Peyer's patch (tissue), 4 donors: Measurements from ENCODE around the gene DNAJC10. TPM values are rescaled to one million over a fixed set of nuclear protein-coding genes. Genes with fewer than 3 reads are reported as not detected.
"Not testable (repeated sequence)": the region's sequence is repeated elsewhere in the genome, so short reads cannot be mapped to it uniquely, and the experiment has no call there.

Source experiments
- DNase-seq, 3 donors: peaks; one replicate each; pipeline ENCODE4 v3.0.0-alpha.2; 2017 to 2019
- H3K27ac ChIP-seq, 4 donors: fragments of 200-600 bp; sonication (generic); one replicate each; pipeline ENCODE4 v1.5.1; 2016 to 2019
- H3K27me3 ChIP-seq, 2 donors: fragments of 200-600 bp; sonication (generic); one replicate each; pipeline ENCODE4 v1.5.1; 2019
- H3K36me3 ChIP-seq, 3 donors: fragments of 200-600 bp; sonication (generic); one replicate each; pipeline ENCODE4 v1.5.1; 2016 to 2019
- H3K4me1 ChIP-seq, 4 donors: fragments of 200-600 bp; sonication (generic); one replicate each; pipeline ENCODE4 v1.5.1; 2016 to 2019
- H3K4me3 ChIP-seq, 4 donors: fragments of 200-600 bp; sonication (generic); 1 replicate in 3 of 4; 2 replicates in 1 of 4; pipeline ENCODE4 v1.5.1; 2016 to 2019; ENCODE audit warnings: mild to moderate bottlenecking in 1 of 4
- H3K9me3 ChIP-seq, 4 donors: fragments of 200-600 bp; sonication (generic); one replicate each; pipeline ENCODE4 v1.5.1; 2016 to 2019; ENCODE audit warnings: mild to moderate bottlenecking in 1 of 4
- CTCF ChIP-seq, 6 experiments: fragments of 450-650 bp in 4 of 6; fragments of 200-600 bp in 2 of 6; sonication (generic) in 1 of 6; IDR thresholded peaks; one replicate each; pipeline ENCODE4 v1.5.1; 2017 to 2019; ENCODE audit warnings: antibody characterized with exemption in 6 of 6, mild to moderate bottlenecking in 3 of 6, moderate library complexity in 1 of 6
- POLR2A ChIP-seq, 2 donors: fragments of 450-650 bp; IDR thresholded peaks; one replicate each; pipeline ENCODE4 v1.5.1; 2017; ENCODE audit warnings: antibody characterized with exemption in 2 of 2, mild to moderate bottlenecking in 2 of 2, moderate library complexity in 2 of 2
- total RNA-seq, 4 donors: library from RNA; depleted of rRNA; stranded (reverse); fragments of >200 nt; gene quantifications; one replicate each; pipeline ENCODE4 v1.1.0, GENCODE V29; 2016

Gene DNAJC10
- total RNA-seq, 4 donors from 2014 or later, result 22.9 to 58.6 (median 33.4) TPM

- H3K4me1 ChIP-seq, result no peaks in the 10 kb centered on the region
- TF ChIP-seq POLR2A (IDR thresholded peaks at IDR 0.05) (no peak), CTCF (IDR thresholded peaks at IDR 0.05) (no peak)
- DNase-seq, result no peak
- H3K9me3 ChIP-seq, result no peaks in the 10 kb centered on the region
- H3K4me3 ChIP-seq, result no peak overlapping the region
- H3K27me3 ChIP-seq, result no peaks in the 10 kb centered on the region
- peaks cover 0 to 40% (median 0%) of the 10 kb centered on the region in 3 donors for H3K36me3 ChIP-seq
- no peak overlapping the region for H3K27ac ChIP-seq
Measured at GRCh38 chr2:182732736-182733135, 16.7 kb downstream of the DNAJC10 start.

GRCh38 chr2:182733572-182733971 lies 17.5 kb downstream of the DNAJC10 start:
- no peaks in the 10 kb centered on the region for H3K27me3 ChIP-seq
- H3K9me3 ChIP-seq, result no peaks in the 10 kb centered on the region
- H3K36me3 ChIP-seq, result peaks cover 0 to 43% (median 0%) of the 10 kb centered on the region in 3 donors
- no peaks in the 10 kb centered on the region for H3K4me1 ChIP-seq
- DNase-seq, result no peak
- no peak for TF ChIP-seq POLR2A (IDR thresholded peaks at IDR 0.05)
- TF ChIP-seq CTCF (IDR thresholded peaks at IDR 0.05), result no peak
- no peak overlapping the region for H3K27ac ChIP-seq
- no peak overlapping the region for H3K4me3 ChIP-seq

GRCh38 chr2:182736856-182737255 lies 20.8 kb downstream of the DNAJC10 start:
- not testable (repeated sequence) for H3K9me3 ChIP-seq, H3K27me3 ChIP-seq, H3K27ac ChIP-seq, H3K4me1 ChIP-seq, DNase-seq, H3K4me3 ChIP-seq
- H3K36me3 ChIP-seq, result peaks cover 0 to 33% (median 0%) of the 10 kb centered on the region in 3 donors

- TF ChIP-seq CTCF (IDR thresholded peaks at IDR 0.05) (no peak), POLR2A (IDR thresholded peaks at IDR 0.05) (no peak)
- no peak for DNase-seq
- no peaks in the 10 kb centered on the region for H3K4me1 ChIP-seq
- H3K27ac ChIP-seq, result no peak overlapping the region
- H3K4me3 ChIP-seq, result no peak overlapping the region
- H3K36me3 ChIP-seq, result peaks cover 0 to 67% (median 0%) of the 10 kb centered on the region in 3 donors
- no peaks in the 10 kb centered on the region for H3K9me3 ChIP-seq
- H3K27me3 ChIP-seq, result no peaks in the 10 kb centered on the region
Measured at GRCh38 chr2:182740701-182741100, 24.6 kb downstream of the DNAJC10 start.

- no peak overlapping the region for H3K27ac ChIP-seq
- no peaks in the 10 kb centered on the region for H3K9me3 ChIP-seq
- no peaks in the 10 kb centered on the region for H3K4me1 ChIP-seq
- no peak overlapping the region for H3K4me3 ChIP-seq
- peaks cover 0 to 60% (median 0%) of the 10 kb centered on the region in 3 donors for H3K36me3 ChIP-seq
- no peak for DNase-seq
- TF ChIP-seq POLR2A (IDR thresholded peaks at IDR 0.05) (no peak), CTCF (IDR thresholded peaks at IDR 0.05) (no peak)
- H3K27me3 ChIP-seq, result no peaks in the 10 kb centered on the region
Measured at GRCh38 chr2:182741620-182742019, 25.6 kb downstream of the DNAJC10 start.

- Histone ChIP-seq H3K27ac (no peak overlapping the region), H3K27me3 (no peaks in the 10 kb centered on the region), H3K4me1 (no peaks in the 10 kb centered on the region), H3K9me3 (no peaks in the 10 kb centered on the region), H3K36me3 (peaks cover 0 to 46% (median 0%) of the 10 kb centered on the region in 3 donors), H3K4me3 (no peak overlapping the region)
- TF ChIP-seq CTCF (IDR thresholded peaks at IDR 0.05), result no peak
- no peak for TF ChIP-seq POLR2A (IDR thresholded peaks at IDR 0.05)
- DNase-seq, result no peak
Measured at GRCh38 chr2:182744490-182744889, 28.4 kb downstream of the DNAJC10 start.
